ENCODE data around the gene RBPJL.

RBPJL gene

DNA sequence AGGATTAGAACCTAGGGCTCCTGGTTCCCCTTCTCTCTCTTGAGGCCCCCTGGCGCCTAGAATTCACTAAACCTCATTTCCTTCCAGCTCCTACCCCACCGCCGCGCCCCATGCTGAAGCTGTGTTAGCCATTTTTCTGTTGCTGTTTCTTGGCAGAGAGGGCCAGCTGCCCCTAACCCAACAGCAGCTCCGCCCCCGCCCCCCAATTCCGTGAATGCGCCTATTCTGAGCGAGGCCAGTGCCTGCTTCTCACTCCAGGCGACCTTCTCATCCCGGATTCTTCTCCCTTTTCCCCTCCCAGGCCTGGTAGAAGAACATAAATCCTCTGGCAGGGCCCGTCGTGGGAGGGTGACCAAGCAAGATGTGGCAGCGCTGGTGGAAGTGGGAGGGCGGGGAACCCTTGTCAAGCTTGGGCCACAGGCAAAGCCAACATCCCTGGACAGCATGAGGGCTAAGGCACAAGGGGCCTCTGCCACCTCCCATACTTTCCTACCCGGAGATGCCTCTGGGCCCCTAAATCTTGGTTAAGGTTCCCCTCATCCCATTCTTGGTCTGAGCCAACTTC lies 518 bp downstream of the RBPJL start:
- TF ChIP-seq, protein P1, sequence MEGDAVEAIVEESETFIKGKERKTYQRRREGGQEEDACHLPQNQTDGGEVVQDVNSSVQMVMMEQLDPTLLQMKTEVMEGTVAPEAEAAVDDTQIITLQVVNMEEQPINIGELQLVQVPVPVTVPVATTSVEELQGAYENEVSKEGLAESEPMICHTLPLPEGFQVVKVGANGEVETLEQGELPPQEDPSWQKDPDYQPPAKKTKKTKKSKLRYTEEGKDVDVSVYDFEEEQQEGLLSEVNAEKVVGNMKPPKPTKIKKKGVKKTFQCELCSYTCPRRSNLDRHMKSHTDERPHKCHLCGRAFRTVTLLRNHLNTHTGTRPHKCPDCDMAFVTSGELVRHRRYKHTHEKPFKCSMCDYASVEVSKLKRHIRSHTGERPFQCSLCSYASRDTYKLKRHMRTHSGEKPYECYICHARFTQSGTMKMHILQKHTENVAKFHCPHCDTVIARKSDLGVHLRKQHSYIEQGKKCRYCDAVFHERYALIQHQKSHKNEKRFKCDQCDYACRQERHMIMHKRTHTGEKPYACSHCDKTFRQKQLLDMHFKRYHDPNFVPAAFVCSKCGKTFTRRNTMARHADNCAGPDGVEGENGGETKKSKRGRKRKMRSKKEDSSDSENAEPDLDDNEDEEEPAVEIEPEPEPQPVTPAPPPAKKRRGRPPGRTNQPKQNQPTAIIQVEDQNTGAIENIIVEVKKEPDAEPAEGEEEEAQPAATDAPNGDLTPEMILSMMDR (IDR thresholded peaks at IDR 0.05; ENCODE audit: control insufficient read depth, extremely low read depth, insufficient read depth) = no peak
- no peak overlapping the region for H3K4me3 ChIP-seq (ENCODE audit: low read depth, low read length)
- no peak for DNase-seq (ENCODE audit: low read depth)

- H3K4me3 ChIP-seq (ENCODE audit: low read depth, low read length) = no peak within 1 kb of the TSS
- no peak for DNase-seq (ENCODE audit: low read depth)
- TF ChIP-seq, protein P1 (IDR thresholded peaks at IDR 0.05; ENCODE audit: control insufficient read depth, extremely low read depth, insufficient read depth) = peak; percentile 51
Measured at GRCh38 chr20:45308117-45308778, 1.6 kb downstream of the RBPJL start, which contains the start of gene MATN4. Gene MATN4 (minus strand): TSS chr20:45308299. CDS start chr20:45305582, 2,717 bp downstream.

- TF ChIP-seq, protein P1 (IDR thresholded peaks at IDR 0.05; ENCODE audit: control insufficient read depth, extremely low read depth, insufficient read depth) = no peak
- no peak overlapping the region for H3K4me3 ChIP-seq (ENCODE audit: low read depth, low read length)
- no peak for DNase-seq (ENCODE audit: low read depth)
Measured at GRCh38 chr20:45309075-45309474, 2.4 kb downstream of the RBPJL start.

DNA sequence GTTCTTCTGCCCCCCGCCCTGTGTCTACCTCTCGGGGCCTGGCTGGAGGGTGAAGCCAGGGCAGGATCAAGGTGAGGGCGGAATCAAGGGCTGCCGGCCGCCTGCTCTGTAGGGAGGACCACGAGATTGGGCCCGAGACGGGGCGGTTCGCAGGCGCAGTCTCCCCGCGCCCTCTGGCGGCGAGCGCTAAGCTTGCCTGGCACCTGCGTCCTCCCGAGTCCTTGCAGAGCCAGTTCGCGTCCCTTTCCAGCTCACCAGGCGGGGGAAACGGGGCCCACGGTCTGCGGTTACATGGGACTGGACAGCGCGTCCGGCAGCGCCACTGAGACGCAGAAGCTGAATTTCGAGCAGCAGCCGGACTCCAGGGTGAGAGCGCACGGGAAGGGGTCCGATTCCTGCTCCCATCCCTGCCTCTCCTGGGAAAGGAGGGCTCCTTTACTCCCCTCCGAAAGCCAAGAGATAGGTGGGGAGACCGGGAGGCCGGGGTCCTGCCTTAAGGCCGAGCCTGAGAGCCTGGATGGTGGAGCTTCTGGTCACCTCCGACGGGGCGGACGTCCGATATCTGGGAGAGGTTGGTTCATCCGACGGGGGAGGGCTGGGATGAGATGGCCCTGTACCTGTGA lies 5.1 kb downstream of the RBPJL start:
- TF ChIP-seq, protein P1 (IDR thresholded peaks at IDR 0.05; ENCODE audit: control insufficient read depth, extremely low read depth, insufficient read depth) = peak; percentile 94
- H3K4me3 ChIP-seq (ENCODE audit: low read depth, low read length) = no peak overlapping the region
- DNase-seq (ENCODE audit: low read depth) = no peak

DNA sequence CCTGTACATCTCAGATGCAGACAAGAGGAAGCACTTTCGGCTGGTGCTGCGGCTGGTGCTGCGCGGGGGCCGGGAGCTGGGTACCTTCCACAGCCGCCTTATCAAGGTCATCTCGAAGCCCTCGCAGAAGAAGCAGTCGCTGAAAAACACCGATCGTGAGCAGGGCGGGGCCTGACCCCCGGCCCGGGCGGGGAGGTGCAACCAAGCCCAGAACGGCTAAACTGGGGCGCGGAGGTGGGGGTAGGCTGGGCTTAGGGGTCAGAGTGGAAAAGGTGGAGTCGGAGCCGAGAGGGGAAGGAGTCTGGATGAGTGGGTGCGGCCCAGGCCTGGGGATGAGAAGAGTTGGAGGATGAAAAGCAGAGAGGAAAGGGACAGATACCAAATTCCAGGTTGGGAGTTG lies 5.6 kb downstream of the RBPJL start:
- TF ChIP-seq, protein P1 (IDR thresholded peaks at IDR 0.05; ENCODE audit: control insufficient read depth, extremely low read depth, insufficient read depth) = no peak
- H3K4me3 ChIP-seq (ENCODE audit: low read depth, low read length) = no peak overlapping the region
- no peak for DNase-seq (ENCODE audit: low read depth)

DNA sequence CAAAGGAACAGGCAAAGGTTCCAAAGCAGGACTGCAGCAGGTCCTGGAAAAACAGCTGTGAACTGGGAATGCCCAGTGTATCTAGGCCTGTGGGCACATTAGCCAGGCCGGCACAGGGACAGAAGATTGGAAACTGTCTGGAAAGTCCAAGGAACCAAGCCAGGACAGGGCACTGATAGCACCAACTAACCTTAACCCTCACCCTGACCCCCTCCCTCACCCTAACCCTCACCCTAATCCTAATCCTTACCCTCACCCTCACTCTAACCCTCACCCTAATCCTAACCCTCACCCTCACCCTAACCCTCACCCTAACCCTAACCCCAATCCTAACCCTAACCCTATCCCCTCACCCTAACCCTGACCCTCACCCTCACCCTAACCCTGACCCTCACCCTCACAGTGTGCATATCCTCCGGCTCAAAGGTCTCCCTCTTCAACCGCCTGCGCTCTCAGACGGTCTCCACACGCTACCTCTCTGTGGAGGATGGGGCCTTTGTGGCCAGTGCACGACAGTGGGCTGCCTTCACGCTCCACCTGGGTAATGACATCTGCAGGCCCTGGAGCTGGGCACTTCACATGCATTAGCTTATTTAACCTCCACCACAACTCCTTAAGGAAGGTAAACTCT lies 6.5 kb downstream of the RBPJL start:
- TF ChIP-seq, protein P1 (IDR thresholded peaks at IDR 0.05; ENCODE audit: control insufficient read depth, extremely low read depth, insufficient read depth) = no peak
- no peak for DNase-seq (ENCODE audit: low read depth)
- H3K4me3 ChIP-seq (ENCODE audit: low read depth, low read length) = no peak overlapping the region

All from LNCaP clone FGC (cell line).